H1 (cell line): ENCODE data around the gene UFSP2. TPM values are rescaled to one million over a fixed set of nuclear protein-coding genes. Genes with fewer than 3 reads are reported as not detected.

Experiments
- CBX8 ChIP-seq: fragments of 300-800, 300-1000 bp; sonication (generic); IDR thresholded peaks from 2 replicates; pipeline ENCODE4 v1.7.1; 2016; ENCODE audit warnings: low read depth, low read length, borderline replicate concordance
- CREB1 ChIP-seq: IDR thresholded peaks from 2 replicates; pipeline ENCODE4 v1.6.1; 2012; ENCODE audit warnings: inconsistent platforms
- GTF2F1 ChIP-seq: IDR thresholded peaks from 2 replicates; pipeline ENCODE4 v1.6.1; 2012; ENCODE audit warnings: low read depth, low read length, improper control_type of control experiment, borderline replicate concordance
- TBP ChIP-seq: IDR thresholded peaks from 2 replicates; pipeline ENCODE4 v1.6.1; 2011; ENCODE audit warnings: low read depth, low read length, improper control_type of control experiment
- polyA plus RNA-seq, 7 experiments: library from polyadenylated mRNA; depleted of rRNA in 3 of 7; stranded (reverse) in 5 of 7; unstranded in 2 of 7; fragments of >200 nt in 5 of 7; fragments of 200-250 nt in 2 of 7; gene quantifications; 1 replicate in 5 of 7; 2 replicates in 1 of 7; 4 replicates in 1 of 7; pipeline versions ENCODE4 v1.2.1 to v1.2.3, GENCODE V29; 2011 to 2013; ENCODE audit warnings: missing spikeins in 2 of 7, mixed read lengths in 2 of 7
- total RNA-seq: library from RNA; stranded (reverse); fragmentation: NEBNext Ultra II Directional; extraction: Animal tissue kit (Norgen Biotek cat#: 25700); gene quantifications from 2 replicates; pipeline ENCODE4 v1.2.1, GENCODE V29; 2021
- TF ChIP-seq, protein P1 (sequence below): fragments of 300-600 bp; sonication (generic); IDR thresholded peaks from 2 replicates; pipeline ENCODE4 v1.7.1; 2012; ENCODE audit warnings: low read length, moderate library complexity, mild to moderate bottlenecking, inconsistent platforms; ENCODE audit not compliant: insufficient replicate concordance

Gene UFSP2
- total and polyA plus RNA-seq, 2 of the 8 experiments (the other 6 are each of a cell fraction or from before 2014, with no cell fraction given): 22.9 to 26.0 TPM

- TF ChIP-seq, protein P1, sequence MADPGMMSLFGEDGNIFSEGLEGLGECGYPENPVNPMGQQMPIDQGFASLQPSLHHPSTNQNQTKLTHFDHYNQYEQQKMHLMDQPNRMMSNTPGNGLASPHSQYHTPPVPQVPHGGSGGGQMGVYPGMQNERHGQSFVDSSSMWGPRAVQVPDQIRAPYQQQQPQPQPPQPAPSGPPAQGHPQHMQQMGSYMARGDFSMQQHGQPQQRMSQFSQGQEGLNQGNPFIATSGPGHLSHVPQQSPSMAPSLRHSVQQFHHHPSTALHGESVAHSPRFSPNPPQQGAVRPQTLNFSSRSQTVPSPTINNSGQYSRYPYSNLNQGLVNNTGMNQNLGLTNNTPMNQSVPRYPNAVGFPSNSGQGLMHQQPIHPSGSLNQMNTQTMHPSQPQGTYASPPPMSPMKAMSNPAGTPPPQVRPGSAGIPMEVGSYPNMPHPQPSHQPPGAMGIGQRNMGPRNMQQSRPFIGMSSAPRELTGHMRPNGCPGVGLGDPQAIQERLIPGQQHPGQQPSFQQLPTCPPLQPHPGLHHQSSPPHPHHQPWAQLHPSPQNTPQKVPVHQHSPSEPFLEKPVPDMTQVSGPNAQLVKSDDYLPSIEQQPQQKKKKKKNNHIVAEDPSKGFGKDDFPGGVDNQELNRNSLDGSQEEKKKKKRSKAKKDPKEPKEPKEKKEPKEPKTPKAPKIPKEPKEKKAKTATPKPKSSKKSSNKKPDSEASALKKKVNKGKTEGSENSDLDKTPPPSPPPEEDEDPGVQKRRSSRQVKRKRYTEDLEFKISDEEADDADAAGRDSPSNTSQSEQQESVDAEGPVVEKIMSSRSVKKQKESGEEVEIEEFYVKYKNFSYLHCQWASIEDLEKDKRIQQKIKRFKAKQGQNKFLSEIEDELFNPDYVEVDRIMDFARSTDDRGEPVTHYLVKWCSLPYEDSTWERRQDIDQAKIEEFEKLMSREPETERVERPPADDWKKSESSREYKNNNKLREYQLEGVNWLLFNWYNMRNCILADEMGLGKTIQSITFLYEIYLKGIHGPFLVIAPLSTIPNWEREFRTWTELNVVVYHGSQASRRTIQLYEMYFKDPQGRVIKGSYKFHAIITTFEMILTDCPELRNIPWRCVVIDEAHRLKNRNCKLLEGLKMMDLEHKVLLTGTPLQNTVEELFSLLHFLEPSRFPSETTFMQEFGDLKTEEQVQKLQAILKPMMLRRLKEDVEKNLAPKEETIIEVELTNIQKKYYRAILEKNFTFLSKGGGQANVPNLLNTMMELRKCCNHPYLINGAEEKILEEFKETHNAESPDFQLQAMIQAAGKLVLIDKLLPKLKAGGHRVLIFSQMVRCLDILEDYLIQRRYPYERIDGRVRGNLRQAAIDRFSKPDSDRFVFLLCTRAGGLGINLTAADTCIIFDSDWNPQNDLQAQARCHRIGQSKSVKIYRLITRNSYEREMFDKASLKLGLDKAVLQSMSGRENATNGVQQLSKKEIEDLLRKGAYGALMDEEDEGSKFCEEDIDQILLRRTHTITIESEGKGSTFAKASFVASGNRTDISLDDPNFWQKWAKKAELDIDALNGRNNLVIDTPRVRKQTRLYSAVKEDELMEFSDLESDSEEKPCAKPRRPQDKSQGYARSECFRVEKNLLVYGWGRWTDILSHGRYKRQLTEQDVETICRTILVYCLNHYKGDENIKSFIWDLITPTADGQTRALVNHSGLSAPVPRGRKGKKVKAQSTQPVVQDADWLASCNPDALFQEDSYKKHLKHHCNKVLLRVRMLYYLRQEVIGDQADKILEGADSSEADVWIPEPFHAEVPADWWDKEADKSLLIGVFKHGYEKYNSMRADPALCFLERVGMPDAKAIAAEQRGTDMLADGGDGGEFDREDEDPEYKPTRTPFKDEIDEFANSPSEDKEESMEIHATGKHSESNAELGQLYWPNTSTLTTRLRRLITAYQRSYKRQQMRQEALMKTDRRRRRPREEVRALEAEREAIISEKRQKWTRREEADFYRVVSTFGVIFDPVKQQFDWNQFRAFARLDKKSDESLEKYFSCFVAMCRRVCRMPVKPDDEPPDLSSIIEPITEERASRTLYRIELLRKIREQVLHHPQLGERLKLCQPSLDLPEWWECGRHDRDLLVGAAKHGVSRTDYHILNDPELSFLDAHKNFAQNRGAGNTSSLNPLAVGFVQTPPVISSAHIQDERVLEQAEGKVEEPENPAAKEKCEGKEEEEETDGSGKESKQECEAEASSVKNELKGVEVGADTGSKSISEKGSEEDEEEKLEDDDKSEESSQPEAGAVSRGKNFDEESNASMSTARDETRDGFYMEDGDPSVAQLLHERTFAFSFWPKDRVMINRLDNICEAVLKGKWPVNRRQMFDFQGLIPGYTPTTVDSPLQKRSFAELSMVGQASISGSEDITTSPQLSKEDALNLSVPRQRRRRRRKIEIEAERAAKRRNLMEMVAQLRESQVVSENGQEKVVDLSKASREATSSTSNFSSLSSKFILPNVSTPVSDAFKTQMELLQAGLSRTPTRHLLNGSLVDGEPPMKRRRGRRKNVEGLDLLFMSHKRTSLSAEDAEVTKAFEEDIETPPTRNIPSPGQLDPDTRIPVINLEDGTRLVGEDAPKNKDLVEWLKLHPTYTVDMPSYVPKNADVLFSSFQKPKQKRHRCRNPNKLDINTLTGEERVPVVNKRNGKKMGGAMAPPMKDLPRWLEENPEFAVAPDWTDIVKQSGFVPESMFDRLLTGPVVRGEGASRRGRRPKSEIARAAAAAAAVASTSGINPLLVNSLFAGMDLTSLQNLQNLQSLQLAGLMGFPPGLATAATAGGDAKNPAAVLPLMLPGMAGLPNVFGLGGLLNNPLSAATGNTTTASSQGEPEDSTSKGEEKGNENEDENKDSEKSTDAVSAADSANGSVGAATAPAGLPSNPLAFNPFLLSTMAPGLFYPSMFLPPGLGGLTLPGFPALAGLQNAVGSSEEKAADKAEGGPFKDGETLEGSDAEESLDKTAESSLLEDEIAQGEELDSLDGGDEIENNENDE: no peak
- TF ChIP-seq TBP: no peak
- TF ChIP-seq GTF2F1: no peak
- no peak for TF ChIP-seq CREB1
- TF ChIP-seq CBX8: no peak
- TF ChIP-seq, all 59 proteins: peak for 0
These were observed 45.4 kb downstream of the UFSP2 start (continued) for GRCh38 chr4:185380320-185380719.
